GM23248 (cell line): ENCODE data around the gene C6orf62.

Experiments
- EZH2 ChIP-seq: fragments of 200-600 bp; sonication (generic); IDR thresholded peaks from 2 replicates; pipeline ENCODE4 v1.6.1; 2018; ENCODE audit warnings: antibody characterized with exemption, mild to moderate bottlenecking; ENCODE audit not compliant: insufficient read depth, poor library complexity, severe bottlenecking
- EZH2phosphoT487 ChIP-seq: fragments of 200-600 bp; sonication (generic); IDR thresholded peaks from 2 replicates; pipeline ENCODE4 v1.6.1; 2018; ENCODE audit warnings: antibody characterized with exemption, moderate library complexity, mild to moderate bottlenecking, low read depth; ENCODE audit not compliant: insufficient read depth

GRCh38 chr6:24655215-24655614, 63.7 kb downstream of the C6orf62 start:
- no peak for TF ChIP-seq EZH2
- TF ChIP-seq EZH2phosphoT487 = no peak
